ENCODE data around the gene LINGO3.

The LINGO3 gene

GRCh38 chr19:2330255-2330631 lies 22.3 kb upstream of the LINGO3 start:
- H3K4me3 ChIP-seq (ENCODE audit: low read depth, low read length): no peak overlapping the region
- TF ChIP-seq CTCF (IDR thresholded peaks at IDR 0.05; ENCODE audit: low read depth, low read length): no peak

- H3K4me3 ChIP-seq (ENCODE audit: low read depth, low read length): peak overlapping the region; percentile 96
- TF ChIP-seq CTCF (IDR thresholded peaks at IDR 0.05; ENCODE audit: low read depth, low read length): no peak
These were observed 21.6 kb upstream of the LINGO3 start for GRCh38 chr19:2329501-2329916.

DNA sequence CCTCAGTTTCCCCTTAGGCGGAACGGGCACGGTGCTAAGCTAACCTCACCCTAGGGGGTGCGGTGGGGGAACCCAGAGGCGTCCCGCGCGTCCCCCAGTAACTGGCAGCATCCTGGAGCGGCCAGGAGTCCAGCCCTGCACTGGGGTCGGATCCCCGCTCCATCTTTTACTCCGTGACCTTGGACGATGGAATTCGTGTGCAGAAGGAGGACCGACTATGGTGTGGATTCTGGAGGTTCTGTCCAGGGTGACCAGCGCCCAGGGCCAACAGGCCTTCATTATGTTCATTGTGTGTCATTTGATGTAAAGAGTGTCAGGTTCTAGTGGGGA lies 21.2 kb upstream of the LINGO3 start:
- TF ChIP-seq CTCF (IDR thresholded peaks at IDR 0.05; ENCODE audit: low read depth, low read length): no peak
- H3K4me3 ChIP-seq (ENCODE audit: low read depth, low read length): peak overlapping the region; percentile 96

DNA sequence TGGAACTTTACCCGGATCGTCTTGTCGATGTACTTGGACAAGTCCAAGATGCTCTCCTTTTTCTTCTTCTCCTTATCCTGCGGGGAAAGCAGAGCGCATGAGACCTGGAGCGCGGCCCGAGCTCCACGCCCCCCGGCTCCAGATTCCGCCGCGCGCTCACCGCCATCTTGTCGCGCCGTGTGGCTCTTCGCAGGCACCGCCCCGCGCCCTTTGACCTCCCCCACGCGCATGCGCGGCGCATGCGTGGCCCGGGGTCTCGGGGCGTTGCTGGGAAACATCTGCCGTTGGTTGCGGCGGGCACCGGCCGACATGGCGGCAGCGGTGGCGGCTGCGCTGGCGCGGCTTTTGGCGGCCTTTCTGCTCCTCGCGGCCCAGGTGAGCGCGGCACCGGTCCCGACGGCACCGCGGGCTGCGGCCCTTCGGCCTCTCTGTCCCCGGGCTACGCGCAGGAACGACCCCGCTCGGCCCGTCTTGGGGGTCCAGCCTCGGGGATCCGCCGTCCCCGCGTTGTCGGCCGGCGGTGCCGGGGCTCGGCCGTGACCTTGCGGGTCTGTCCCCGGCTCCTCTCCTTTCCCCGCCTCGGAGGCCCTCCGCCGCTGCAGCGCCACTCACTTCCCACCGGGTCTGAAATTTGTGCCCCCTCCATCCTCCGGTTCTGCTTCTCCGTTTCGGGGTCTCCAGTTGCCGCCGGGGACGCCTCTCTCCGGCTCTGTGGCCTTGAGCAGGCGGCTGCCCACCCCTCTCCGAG lies 20.6 kb upstream of the LINGO3 start, which contains the start of the genes LSM7 and SPPL2B:
TSS of gene LSM7 (minus strand) at position 186 of the 748 bp plus-strand sequence. CDS start at position 166, 20 bp downstream.
TSS of gene SPPL2B (plus strand) at position 284 of the 748 bp plus-strand sequence. CDS start at position 310, 26 bp downstream.
- no peak for TF ChIP-seq CTCF (IDR thresholded peaks at IDR 0.05; ENCODE audit: low read depth, low read length)
- H3K4me3 ChIP-seq (ENCODE audit: low read depth, low read length): peak within 1 kb of the TSS; percentile 96

DNA sequence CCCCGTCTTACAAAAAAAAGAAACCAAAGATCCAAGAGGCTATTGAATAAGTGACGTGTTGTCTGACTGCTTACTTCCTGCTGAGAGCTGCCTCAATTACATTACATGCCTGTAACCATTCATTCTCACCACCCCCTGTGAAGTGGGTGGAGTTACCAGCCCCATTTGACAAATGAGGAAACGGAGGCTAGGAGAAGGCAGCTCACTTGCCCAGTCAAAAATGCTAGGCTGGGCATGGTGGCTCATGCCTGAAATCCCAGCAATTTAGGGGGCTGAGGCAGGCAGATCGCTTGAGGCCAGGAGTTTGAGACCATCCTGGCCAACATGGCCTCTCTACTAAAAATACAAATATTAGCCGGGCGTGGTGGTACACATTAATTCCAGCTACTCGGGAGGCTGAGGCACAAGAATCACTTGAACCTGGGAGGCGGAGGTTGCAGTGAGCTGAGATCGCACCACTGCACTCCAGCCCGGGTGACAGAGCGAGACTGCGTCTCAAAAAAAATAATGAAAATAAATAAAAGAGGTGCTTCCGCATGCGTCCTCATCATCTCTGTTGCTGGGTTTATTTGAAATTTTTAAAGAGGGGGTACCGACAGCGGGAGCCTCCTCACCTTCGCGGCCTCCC lies 19.9 kb upstream of the LINGO3 start:
- no peak for TF ChIP-seq CTCF (IDR thresholded peaks at IDR 0.05; ENCODE audit: low read depth, low read length)
- H3K4me3 ChIP-seq (ENCODE audit: low read depth, low read length): peak overlapping the region; percentile 96

DNA sequence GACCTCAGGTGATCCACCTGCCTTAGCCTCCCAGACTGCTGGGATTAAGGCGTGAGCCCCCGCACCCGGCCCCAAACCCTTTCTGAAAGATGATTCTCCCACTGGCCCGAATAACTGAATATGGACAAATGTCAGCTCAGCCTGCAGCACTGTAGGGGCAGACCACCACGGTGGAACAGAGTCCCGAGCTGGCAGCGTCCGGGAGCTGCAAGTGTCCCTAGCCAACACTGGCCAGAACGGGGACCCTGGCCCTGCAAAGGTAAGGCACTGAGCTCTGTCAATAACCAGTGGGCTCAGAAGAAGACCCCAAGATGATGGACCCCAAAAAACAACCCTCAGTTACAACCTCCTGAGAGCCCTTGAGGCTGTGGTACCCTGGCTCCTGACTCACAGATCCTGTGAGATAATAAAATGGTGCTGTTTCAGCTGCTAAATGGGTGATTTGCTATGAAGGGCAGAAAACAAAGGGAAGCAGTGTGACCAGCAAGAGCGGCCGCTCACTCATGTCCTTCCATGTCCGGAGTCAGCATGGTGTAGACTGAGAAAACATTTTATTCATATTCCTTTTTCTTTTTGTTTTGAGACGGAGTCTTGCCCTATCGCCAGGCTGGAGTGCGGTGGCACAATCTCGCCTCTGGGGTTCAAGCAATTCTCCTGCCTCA lies 18.9 kb upstream of the LINGO3 start:
- no peak for TF ChIP-seq CTCF (IDR thresholded peaks at IDR 0.05; ENCODE audit: low read depth, low read length)
- H3K4me3 ChIP-seq (ENCODE audit: low read depth, low read length): peak overlapping the region; percentile 96
